GM23248 (cell line): ENCODE measurements around the gene OCEL1. TPM values are rescaled to one million over a fixed set of nuclear protein-coding genes. Genes with fewer than 3 reads are reported as not detected.

Source experiments
- DNase-seq: peaks from one replicate; pipeline ENCODE4 v3.0.0-alpha.2; 2015
- H2AFZ ChIP-seq: fragments of 200-600 bp; sonication (generic); 2 replicates; pipeline ENCODE4 v1.6.1; 2016; ENCODE audit warnings: antibody characterized with exemption
- H3F3A ChIP-seq: fragments of 200-600 bp; sonication (generic); 2 replicates; pipeline ENCODE4 v1.6.1; 2016; ENCODE audit warnings: mild to moderate bottlenecking, antibody characterized with exemption, mixed run types; ENCODE audit not compliant: insufficient read depth
- H3K27ac ChIP-seq: fragments of 200-600 bp; sonication (generic); 2 replicates; pipeline ENCODE4 v1.5.1; 2016; ENCODE audit warnings: mild to moderate bottlenecking
- H3K27me3 ChIP-seq: fragments of 200-600 bp; sonication (generic); replicated peaks from 2 replicates; pipeline ENCODE4 v1.6.1; 2016; ENCODE audit warnings: mild to moderate bottlenecking; ENCODE audit not compliant: insufficient read depth
- H3K36me3 ChIP-seq: fragments of 200-600 bp; sonication (generic); 2 replicates; pipeline ENCODE4 v1.6.1; 2016; ENCODE audit warnings: low read depth, mild to moderate bottlenecking
- H3K4me1 ChIP-seq: fragments of 200-600 bp; sonication (generic); 2 replicates; pipeline ENCODE4 v1.6.1; 2016; ENCODE audit warnings: mild to moderate bottlenecking; ENCODE audit not compliant: insufficient read depth
- H3K4me2 ChIP-seq: fragments of 200-600 bp; sonication (generic); one replicate; pipeline ENCODE4 v1.6.1; 2016; ENCODE audit warnings: mild to moderate bottlenecking; ENCODE audit not compliant: unreplicated experiment
- H3K4me3 ChIP-seq: fragments of 200-600 bp; sonication (generic); 2 replicates; pipeline ENCODE4 v1.5.1; 2016; ENCODE audit warnings: mild to moderate bottlenecking
- H3K79me2 ChIP-seq: fragments of 200-600 bp; sonication (generic); 2 replicates; pipeline ENCODE4 v1.6.1; 2016; ENCODE audit warnings: mild to moderate bottlenecking; ENCODE audit not compliant: insufficient read depth
- H3K9ac ChIP-seq: fragments of 200-600 bp; sonication (generic); 2 replicates; pipeline ENCODE4 v1.6.1; 2016; ENCODE audit warnings: mild to moderate bottlenecking
- H3K9me2 ChIP-seq: fragments of 200-600 bp; sonication (generic); 2 replicates; pipeline ENCODE4 v1.6.1; 2016; ENCODE audit warnings: mixed run types, mild to moderate bottlenecking, moderate library complexity; ENCODE audit not compliant: insufficient read depth
- H3K9me3 ChIP-seq: fragments of 200-600 bp; sonication (generic); one replicate; pipeline ENCODE4 v1.6.1; 2017; ENCODE audit warnings: low read depth
- H4K20me1 ChIP-seq: fragments of 200-600 bp; sonication (generic); 2 replicates; pipeline ENCODE4 v1.6.0; 2016; ENCODE audit not compliant: insufficient read depth
- EZH2 ChIP-seq: fragments of 200-600 bp; sonication (generic); IDR thresholded peaks from 2 replicates; pipeline ENCODE4 v1.6.1; 2018; ENCODE audit warnings: antibody characterized with exemption, mild to moderate bottlenecking; ENCODE audit not compliant: insufficient read depth, poor library complexity, severe bottlenecking
- EZH2phosphoT487 ChIP-seq: fragments of 200-600 bp; sonication (generic); IDR thresholded peaks from 2 replicates; pipeline ENCODE4 v1.6.1; 2018; ENCODE audit warnings: antibody characterized with exemption, moderate library complexity, mild to moderate bottlenecking, low read depth; ENCODE audit not compliant: insufficient read depth
- WGBS, 2 experiments: methylation state at CpG; one replicate each; pipeline ENCODE4 v1.1.6; 2015 to 2017; ENCODE audit warnings: low lambda C conversion rate in 2 of 2, low coverage in 1 of 2; ENCODE audit errors: missing lambda C conversion rate in 2 of 2; 5-methylcytosine and 5-hydroxymethylcytosine counted together
- in situ Hi-C: fragments of 300-500 bp; cut with MboI; formaldehyde crosslinking; loops from 2 replicates; pipeline ENCODE4 v1.15.0; 2020
- polyA plus RNA-seq: library from polyadenylated mRNA; unstranded; fragments of >200 nt; fragmentation: Nextera tagmentation; extraction: Ambion mirVana; gene quantifications from 2 replicates; pipeline ENCODE4 v1.2.1, GENCODE V29; 2016
- total RNA-seq: library from RNA; depleted of rRNA; stranded (reverse); fragments of >200 nt; shearing (Covaris generic); gene quantifications from 2 replicates; pipeline ENCODE4 v1.2.3, GENCODE V29; 2014

OCEL1 gene
- total and polyA plus RNA-seq, 2 experiments from 2014 or later = 1.8 to 17.1 TPM

DNA sequence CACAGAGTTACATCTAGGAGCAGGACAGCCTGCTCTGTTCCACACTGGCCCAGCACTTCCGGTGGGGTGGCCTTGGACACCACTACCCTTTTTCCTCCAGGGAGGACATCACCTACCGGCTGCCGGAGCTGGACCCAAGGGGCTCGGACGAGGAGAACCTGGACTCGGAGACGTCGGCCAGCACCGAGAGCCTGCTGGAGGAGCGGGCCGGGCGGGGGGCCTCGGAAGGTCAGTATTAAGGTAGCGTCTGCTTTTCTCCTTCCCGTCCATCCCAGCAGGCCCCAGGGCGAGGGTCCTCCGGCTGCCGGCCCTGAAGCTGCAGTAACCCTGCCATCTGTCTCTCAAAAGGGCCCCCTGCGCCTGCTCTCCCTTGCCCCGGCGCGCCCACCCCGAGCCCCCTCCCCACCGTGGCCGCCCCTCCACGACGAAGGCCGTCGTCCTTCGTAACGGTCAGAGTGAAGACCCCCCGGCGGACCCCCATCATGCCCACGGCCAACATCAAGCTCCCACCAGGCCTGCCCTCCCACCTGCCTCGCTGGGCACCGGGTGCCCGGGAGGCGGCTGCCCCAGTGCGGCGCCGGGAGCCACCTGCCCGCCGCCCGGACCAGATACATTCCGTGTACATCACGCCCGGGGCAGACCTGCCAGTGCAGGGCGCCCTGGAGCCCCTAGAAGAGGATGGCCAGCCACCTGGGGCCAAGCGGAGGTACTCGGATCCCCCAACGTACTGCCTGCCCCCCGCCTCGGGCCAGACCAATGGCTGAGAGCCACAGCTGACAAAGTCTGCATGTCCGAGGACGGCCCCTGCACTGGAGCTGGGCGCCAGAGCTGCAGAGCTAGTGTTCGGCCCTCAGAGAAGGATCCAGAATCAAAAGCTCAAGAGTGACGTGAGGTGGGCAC lies 14.2 kb upstream of the OCEL1 start:
- Histone ChIP-seq H3F3A (peaks cover 7% of the 10 kb centered on the region; the same call in 1 of the 2 replicates), H3K4me1 (peaks cover 4% of the 10 kb centered on the region; the same call in 1 of the 2 replicates), H3K9ac (no peak overlapping the region), H3K79me2 (0 out of 2 replicates have a peak, but pooled peaks cover 5% of the 10 kb centered on the region), H2AFZ (no peak overlapping the region), H3K9me3 (no peaks in the 10 kb centered on the region), H4K20me1 (no peaks in the 10 kb centered on the region), H3K36me3 (peaks cover 20% of the 10 kb centered on the region; the same call in 1 of the 2 replicates), H3K27me3 (no peaks in the 10 kb centered on the region), H3K9me2 (no peaks in the 10 kb centered on the region), H3K4me3 (no peak overlapping the region), H3K27ac (no peak overlapping the region), H3K4me2 (no peak overlapping the region)
- no peak for DNase-seq
- in situ Hi-C loops = no loop called here
- 92 to 93% methylated on average over 27 to 58 of the region's 58 CpGs for WGBS, 2 experiments
- TF ChIP-seq EZH2 = no peak

DNA sequence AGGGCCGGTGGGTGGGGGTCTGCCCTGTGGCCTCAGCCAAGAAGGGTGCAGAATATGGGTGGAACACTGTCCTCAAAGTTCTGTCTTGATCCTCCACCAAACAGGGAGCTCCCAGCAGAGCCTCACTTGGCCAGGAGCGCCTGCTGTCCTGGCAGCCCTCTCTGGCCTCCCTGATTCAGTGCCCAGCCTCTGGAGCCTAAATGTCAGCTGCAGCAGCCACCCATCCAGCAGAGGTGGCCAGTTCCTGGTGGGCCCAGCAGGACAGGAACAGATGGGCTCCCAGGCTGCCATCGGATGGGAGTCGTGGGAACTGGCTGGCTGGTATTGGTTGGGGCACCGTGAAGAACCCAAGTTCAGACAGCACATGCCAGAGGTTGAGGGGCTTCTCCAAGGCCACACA lies 12.7 kb upstream of the OCEL1 start:
- H3F3A ChIP-seq = peaks cover 4% of the 10 kb centered on the region; the same call in 1 of the 2 replicates
- in situ Hi-C loops = no loop called here
- TF ChIP-seq EZH2phosphoT487 (no peak), EZH2 (no peak)
- H2AFZ ChIP-seq = no peak overlapping the region
- peaks cover 4% of the 10 kb centered on the region; the same call in 1 of the 2 replicates for H3K4me1 ChIP-seq
- H3K9me3 ChIP-seq = no peaks in the 10 kb centered on the region
- H3K9ac ChIP-seq = no peak overlapping the region
- H3K36me3 ChIP-seq = peaks cover 22% of the 10 kb centered on the region; the same call in 1 of the 2 replicates
- H4K20me1 ChIP-seq = no peaks in the 10 kb centered on the region
- WGBS, 2 experiments = 84 to 91% methylated on average over 5 of the region's 5 CpGs
- H3K9me2 ChIP-seq = no peaks in the 10 kb centered on the region
- no peak overlapping the region for H3K4me3 ChIP-seq
- no peak overlapping the region for H3K4me2 ChIP-seq
- H3K27me3 ChIP-seq = no peaks in the 10 kb centered on the region
- H3K79me2 ChIP-seq = 0 out of 2 replicates have a peak, but pooled peaks cover 5% of the 10 kb centered on the region
- H3K27ac ChIP-seq = no peak overlapping the region
- DNase-seq = no peak

DNA sequence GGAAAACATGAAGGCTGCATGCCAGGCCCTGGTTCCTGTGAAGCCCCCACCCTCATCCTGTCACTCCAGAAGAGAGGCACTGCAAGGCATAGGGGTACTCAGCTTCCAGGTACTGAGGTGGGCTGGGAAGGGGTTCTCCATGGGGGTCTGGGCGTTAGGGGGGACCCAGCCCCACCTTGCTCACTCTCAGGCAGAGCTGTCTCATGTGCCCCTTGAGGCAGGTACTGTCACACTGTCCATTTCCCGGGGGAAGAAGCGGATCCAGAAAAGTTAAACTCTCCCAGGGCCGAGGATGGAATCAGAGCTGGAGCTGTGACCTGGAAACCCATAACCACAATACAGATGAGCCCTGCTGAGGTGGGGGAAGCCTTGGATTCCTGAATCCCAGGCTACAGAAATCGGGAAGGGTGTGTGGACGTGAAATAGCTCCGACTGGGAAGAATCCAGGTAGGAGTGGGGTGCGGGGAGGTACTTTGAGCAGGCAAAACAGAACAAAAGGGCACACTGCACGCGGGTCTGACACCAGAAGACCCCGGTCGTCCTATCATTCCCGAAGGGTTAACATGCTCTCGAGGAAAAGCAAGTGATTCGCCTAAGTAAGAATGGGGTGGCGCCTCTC lies 11.4 kb upstream of the OCEL1 start:
- H3K9me2 ChIP-seq = no peaks in the 10 kb centered on the region
- H3K9ac ChIP-seq = peak overlapping the region; percentile 88
- peak overlapping the region; percentile 80 for H2AFZ ChIP-seq
- no peaks in the 10 kb centered on the region for H3K9me3 ChIP-seq
- H4K20me1 ChIP-seq = no peaks in the 10 kb centered on the region
- in situ Hi-C loops = no loop called here
- H3K4me3 ChIP-seq = peak overlapping the region; percentile 79
- peak overlapping the region; percentile 76 for H3K4me2 ChIP-seq
- 42 to 47% methylated on average over 16 of the region's 16 CpGs for WGBS, 2 experiments
- H3K79me2 ChIP-seq = 0 out of 2 replicates have a peak, but pooled peaks cover 5% of the 10 kb centered on the region
- no peaks in the 10 kb centered on the region for H3K27me3 ChIP-seq
- H3F3A ChIP-seq = 0 out of 2 replicates have a peak, but pooled peaks cover 4% of the 10 kb centered on the region
- peaks cover 16% of the 10 kb centered on the region; the same call in 1 of the 2 replicates for H3K36me3 ChIP-seq
- DNase-seq = no peak
- H3K27ac ChIP-seq = peak overlapping the region; percentile 81
- peaks cover 4% of the 10 kb centered on the region; the same call in 1 of the 2 replicates for H3K4me1 ChIP-seq
- TF ChIP-seq EZH2phosphoT487 (no peak), EZH2 (no peak)

DNA sequence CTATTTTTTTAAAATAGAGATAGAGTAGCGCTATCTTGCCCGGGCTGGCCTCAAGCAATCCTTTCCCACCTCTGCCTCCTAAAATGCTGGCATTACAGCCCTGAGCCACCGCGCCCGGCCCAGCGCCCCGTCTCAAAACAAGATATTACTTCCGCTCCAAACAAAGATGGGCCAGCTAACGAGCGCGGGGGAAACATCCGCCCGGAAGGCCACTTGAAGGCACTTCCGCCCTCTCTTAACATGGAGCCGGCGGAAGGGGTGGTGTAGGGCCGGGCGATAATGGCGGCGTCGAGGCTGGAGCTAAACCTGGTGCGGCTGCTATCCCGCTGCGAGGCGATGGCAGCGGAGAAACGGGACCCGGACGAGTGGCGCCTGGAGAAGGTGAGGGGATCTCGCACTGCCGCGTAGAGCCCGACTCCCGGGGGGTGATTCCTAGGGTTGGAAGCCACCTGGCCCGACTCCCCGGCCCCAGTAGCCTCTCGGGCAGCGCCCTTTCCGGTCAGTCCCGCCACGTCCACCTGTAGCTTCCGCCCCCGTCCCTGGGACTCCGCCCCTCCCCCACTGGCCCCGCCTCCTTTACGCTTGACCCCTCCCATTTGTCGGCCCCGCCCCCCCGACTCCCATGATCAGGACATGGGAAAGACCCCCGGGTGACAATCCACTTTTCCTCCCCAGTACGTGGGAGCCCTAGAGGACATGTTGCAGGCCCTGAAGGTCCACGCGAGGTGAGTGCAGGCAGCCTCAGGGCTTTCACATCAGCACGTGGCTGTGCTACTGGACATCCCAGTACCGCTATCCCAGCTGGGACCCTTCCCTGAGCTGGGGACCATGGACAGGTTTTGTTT lies 10.7 kb upstream of the OCEL1 start, which contains the start of gene USE1:
USE1 (plus strand) TSS at position 231 of the 845 bp plus-strand sequence; CDS start at position 280, 49 bp downstream.
- no peaks in the 10 kb centered on the region for H4K20me1 ChIP-seq
- in situ Hi-C loops = no loop called here
- peak within 1 kb of the TSS; percentile 88 for H3K9ac ChIP-seq
- 0 out of 2 replicates have a peak, but pooled peaks cover 4% of the 10 kb centered on the region for H3F3A ChIP-seq
- peak within 1 kb of the TSS; percentile 80 for H2AFZ ChIP-seq
- TF ChIP-seq EZH2phosphoT487 (no peak), EZH2 (no peak)
- no peaks in the 10 kb centered on the region for H3K9me3 ChIP-seq
- peak within 1 kb of the TSS; percentile 81 for H3K27ac ChIP-seq
- H3K4me3 ChIP-seq = peak within 1 kb of the TSS; percentile 79
- 6 to 9% methylated on average over 40 to 50 of the region's 56 CpGs for WGBS, 2 experiments
- peaks cover 15% of the 10 kb centered on the region; the same call in 1 of the 2 replicates for H3K36me3 ChIP-seq
- H3K4me2 ChIP-seq = peak within 1 kb of the TSS; percentile 76
- no peaks in the 10 kb centered on the region for H3K27me3 ChIP-seq
- peak; percentile 98 for DNase-seq
- H3K79me2 ChIP-seq = 0 out of 2 replicates have a peak, but pooled peaks cover 5% of the 10 kb centered on the region
- no peaks in the 10 kb centered on the region for H3K9me2 ChIP-seq
- peaks cover 11% of the 10 kb centered on the region for H3K4me1 ChIP-seq
